T47D (cell line): ENCODE measurements around the gene CCDC92B.
A peak's percentile ranks its signal among the peaks of the same experiment; 100 is the strongest.

ENCODE experiments used
- DNase-seq, 2 experiments: peaks; one replicate each; pipeline versions ENCODE4 v3.0.0 to v3.0.0-alpha.2; 2011 to 2012; ENCODE audit warnings: low read depth in 1 of 2, low spot score in 1 of 2
- JUND ChIP-seq: IDR thresholded peaks from 2 replicates; pipeline ENCODE4 v1.6.1; 2012; ENCODE audit warnings: low read depth
- in situ Hi-C: cut with HindIII; loops from 2 replicates; pipeline ENCODE4 v1.10.0; 2016; ENCODE audit warnings: low sequenced_read_pairs, low pct_unique_long_range_greater_than_20kb

CCDC92B gene

DNA sequence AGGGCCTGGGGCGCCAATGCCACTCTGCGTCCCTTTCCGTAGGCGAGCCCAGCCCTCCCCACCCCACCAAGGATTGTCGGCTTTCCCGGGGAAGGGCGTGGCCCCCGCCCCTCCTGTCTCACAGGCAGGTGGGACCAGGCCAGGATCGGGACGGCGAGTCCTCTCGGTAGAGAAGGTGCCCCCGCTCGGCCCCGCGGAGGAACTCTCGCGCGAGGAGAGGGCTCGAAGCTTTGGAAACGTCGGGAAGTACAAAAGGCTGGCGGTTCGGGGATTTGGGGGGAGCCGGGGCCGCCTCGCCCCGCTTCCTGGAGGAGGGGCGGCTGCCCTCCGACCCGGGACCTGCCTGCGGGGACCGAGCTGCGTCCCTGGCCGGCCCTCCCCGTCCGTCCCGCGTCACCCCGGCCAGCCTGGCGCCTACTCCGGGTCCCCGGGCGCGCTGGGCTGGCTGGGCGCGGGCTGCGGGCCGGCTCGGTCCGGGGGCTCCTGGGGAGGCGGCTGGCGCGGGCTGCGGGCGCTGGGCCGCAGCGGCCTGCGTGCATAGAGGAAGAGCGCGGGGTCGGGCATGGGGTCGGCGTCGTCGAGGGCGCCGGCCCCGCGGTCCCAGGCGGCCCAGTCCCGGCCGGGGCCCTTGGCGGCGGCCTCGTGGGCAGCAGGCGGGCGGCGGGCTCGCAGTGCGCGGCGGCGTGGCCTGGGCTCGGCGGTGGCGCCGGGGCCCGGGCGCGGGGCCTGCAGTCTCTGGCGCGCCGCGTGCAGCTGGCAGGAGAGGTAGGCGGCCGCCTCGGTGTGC, 25.3 kb downstream of the CCDC92B start:
- DNase-seq, result no peak
- in situ Hi-C loops, result no loop called here
- TF ChIP-seq JUND, result no peak

DNA sequence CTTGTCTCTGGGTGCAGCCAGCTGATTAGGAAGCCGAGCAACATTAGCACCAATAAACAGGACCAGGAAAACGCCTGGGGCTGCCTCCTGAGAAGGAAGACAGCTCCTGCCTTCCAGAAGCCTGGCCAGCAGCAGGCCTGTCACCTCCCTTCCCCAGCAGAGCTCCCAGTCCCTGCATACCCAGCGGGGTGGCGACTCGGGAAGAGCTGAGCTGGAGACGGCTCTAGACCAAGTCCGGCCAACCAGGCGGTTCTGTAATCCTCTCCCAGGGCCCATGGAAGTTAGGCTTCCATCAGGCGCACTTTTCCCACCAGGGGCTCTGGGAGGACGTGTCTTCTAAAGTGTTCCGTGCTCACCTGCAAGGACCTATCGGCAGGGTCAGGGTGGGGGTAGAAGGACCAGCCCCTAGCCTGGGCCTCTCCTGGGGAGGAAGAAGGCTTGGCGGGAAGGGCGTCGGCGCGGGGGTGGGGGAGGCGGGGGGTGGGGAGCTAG, 25.9 kb downstream of the CCDC92B start:
- in situ Hi-C loops, result no loop called here
- DNase-seq, result no peak
- TF ChIP-seq JUND, result no peak

- in situ Hi-C loops, result no loop called here
- no peak for TF ChIP-seq JUND
- no peak for DNase-seq
These were observed 26.8 kb downstream of the CCDC92B start for GRCh38 chr17:2722611-2723010.

DNA sequence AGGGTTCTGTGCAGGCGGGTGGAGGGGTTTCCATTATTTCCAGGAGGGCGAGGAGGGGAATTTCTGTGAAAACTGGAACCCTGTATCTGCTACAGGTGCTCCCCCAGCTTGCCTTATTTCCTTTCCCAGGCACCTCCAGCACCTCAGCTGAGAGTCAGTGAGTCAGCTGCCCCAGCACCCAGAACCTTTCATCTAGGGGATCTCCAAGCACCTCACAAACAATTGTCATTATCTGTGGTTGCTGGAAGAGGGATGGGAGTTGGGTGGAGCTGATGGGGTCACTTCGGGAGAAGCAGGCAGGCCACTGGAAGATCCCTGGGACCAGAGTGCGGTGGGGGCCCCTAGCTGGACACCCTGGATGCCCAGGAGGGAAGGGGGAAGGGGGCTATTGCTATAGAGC, 27.8 kb downstream of the CCDC92B start:
- no peak for TF ChIP-seq JUND
- no peak for DNase-seq
- in situ Hi-C loops, result no loop called here

GRCh38 chr17:2719861-2720260, 29.6 kb downstream of the CCDC92B start:
- in situ Hi-C loops, result no loop called here
- no peak for DNase-seq
- TF ChIP-seq JUND, result no peak

- no peak for DNase-seq
- in situ Hi-C loops, result no loop called here
- TF ChIP-seq JUND, result no peak
These were observed 31.1 kb downstream of the CCDC92B start for GRCh38 chr17:2718150-2718938.

GRCh38 chr17:2716649-2717048, 32.8 kb downstream of the CCDC92B start:
- TF ChIP-seq JUND, result no peak

GRCh38 chr17:2713881-2714280, 35.6 kb downstream of the CCDC92B start:
- no peak for DNase-seq
- in situ Hi-C loops, result no loop called here
- TF ChIP-seq JUND, result no peak

More at GRCh38 chr17:2716649-2717048, 32.8 kb downstream of the CCDC92B start:
- no peak for DNase-seq
- in situ Hi-C loops, result no loop called here

DNA sequence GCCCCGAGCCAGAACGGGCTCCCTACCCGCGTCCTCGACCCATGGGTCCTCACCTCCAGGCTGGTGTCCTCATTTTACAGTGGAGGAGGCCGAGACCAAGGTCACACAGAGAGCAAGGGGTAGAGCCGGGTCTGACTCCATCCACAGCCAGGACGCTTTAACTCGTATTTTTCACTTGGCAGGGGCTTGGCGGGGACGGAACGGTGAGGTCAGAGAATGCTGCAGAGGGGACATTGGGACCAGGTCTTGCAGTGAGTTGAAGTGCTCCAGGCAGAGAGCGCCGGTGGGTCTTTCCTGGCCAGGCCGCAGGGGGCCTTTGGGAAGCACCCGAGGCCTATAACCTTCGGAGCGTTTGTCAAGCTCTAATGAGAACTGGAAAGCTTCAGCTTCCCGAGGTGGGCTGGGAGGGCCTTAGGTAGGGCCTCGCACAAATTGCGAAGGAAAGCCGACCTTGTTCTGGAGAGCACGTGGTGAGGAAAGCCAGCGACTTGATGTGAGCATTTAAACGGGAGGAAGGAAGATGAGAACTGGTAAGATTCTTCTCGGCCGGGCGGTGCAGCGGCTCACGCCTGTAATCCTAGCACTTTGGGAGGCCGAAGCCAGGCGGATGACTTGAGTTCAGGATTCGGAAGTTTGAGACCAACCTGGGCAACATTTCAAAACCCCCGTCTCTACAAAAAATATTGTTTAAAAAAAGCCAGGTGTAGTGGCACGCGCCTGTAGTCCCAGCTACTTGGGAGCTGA, 37.0 kb downstream of the CCDC92B start:
- no peak for TF ChIP-seq JUND
- in situ Hi-C loops, result no loop called here
- DNase-seq, result no peak

- no peak for TF ChIP-seq JUND
- peak; percentile 96 to 98 for DNase-seq
- in situ Hi-C loops, result no loop called here
These were observed 37.7 kb downstream of the CCDC92B start, which contains the start of gene CLUH for GRCh38 chr17:2711608-2712299. Gene CLUH (minus strand): TSS chr17:2711764. CDS start chr17:2711661, 103 bp downstream.

GRCh38 chr17:2710803-2711607, 38.4 kb downstream of the CCDC92B start:
- in situ Hi-C loops, result no loop called here
- TF ChIP-seq JUND, result no peak
- DNase-seq, result peak in 1 of 2 experiments; percentile 30
